RWPE1 (cell line): ENCODE results near the gene RGPD4.
"Not testable (repeated sequence)": the region's sequence is repeated elsewhere in the genome, so short reads cannot be mapped to it uniquely, and the experiment has no call there.

ENCODE experiments used
- CTCF ChIA-PET: fragments of 350-600 bp; sonication (Branson Sonifier 250); formaldehyde crosslinking; extraction: SDS; loops from one replicate; lab custom pipeline; 2021; lab: Yijun Ruan, JAX
- POLR2A ChIA-PET: fragments of 400-600 bp; formaldehyde crosslinking; extraction: SDS; loops from one replicate; lab custom pipeline; 2020; ENCODE audit warnings: antibody characterized with exemption; ENCODE audit not compliant: low non-redundant PET; lab: Yijun Ruan, JAX
- DNase-seq: peaks from one replicate; pipeline ENCODE4 v3.0.0; 2012; ENCODE audit warnings: low spot score
- H3K27ac ChIP-seq: fragments of 450-650 bp; 2 replicates; pipeline ENCODE4 v1.5.1; 2017
- TF ChIP-seq, protein P1 (sequence below): fragments of 450-650 bp; conservative IDR thresholded peaks from 2 replicates; pipeline ENCODE4 v1.5.1; 2017; ENCODE audit warnings: low read depth, mild to moderate bottlenecking

The RGPD4 gene

GRCh38 chr2:107817378-107817777 lies 9.3 kb upstream of the RGPD4 start:
- CTCF ChIA-PET, result no interaction called here
- H3K27ac ChIP-seq, result no peak overlapping the region
- no peak for DNase-seq
- POLR2A ChIA-PET, result no interaction called here
- TF ChIP-seq, protein P1, sequence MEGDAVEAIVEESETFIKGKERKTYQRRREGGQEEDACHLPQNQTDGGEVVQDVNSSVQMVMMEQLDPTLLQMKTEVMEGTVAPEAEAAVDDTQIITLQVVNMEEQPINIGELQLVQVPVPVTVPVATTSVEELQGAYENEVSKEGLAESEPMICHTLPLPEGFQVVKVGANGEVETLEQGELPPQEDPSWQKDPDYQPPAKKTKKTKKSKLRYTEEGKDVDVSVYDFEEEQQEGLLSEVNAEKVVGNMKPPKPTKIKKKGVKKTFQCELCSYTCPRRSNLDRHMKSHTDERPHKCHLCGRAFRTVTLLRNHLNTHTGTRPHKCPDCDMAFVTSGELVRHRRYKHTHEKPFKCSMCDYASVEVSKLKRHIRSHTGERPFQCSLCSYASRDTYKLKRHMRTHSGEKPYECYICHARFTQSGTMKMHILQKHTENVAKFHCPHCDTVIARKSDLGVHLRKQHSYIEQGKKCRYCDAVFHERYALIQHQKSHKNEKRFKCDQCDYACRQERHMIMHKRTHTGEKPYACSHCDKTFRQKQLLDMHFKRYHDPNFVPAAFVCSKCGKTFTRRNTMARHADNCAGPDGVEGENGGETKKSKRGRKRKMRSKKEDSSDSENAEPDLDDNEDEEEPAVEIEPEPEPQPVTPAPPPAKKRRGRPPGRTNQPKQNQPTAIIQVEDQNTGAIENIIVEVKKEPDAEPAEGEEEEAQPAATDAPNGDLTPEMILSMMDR, result no peak

- POLR2A ChIA-PET, result no interaction called here
These were observed 4.4 kb upstream of the RGPD4 start for GRCh38 chr2:107822302-107822701.

DNA sequence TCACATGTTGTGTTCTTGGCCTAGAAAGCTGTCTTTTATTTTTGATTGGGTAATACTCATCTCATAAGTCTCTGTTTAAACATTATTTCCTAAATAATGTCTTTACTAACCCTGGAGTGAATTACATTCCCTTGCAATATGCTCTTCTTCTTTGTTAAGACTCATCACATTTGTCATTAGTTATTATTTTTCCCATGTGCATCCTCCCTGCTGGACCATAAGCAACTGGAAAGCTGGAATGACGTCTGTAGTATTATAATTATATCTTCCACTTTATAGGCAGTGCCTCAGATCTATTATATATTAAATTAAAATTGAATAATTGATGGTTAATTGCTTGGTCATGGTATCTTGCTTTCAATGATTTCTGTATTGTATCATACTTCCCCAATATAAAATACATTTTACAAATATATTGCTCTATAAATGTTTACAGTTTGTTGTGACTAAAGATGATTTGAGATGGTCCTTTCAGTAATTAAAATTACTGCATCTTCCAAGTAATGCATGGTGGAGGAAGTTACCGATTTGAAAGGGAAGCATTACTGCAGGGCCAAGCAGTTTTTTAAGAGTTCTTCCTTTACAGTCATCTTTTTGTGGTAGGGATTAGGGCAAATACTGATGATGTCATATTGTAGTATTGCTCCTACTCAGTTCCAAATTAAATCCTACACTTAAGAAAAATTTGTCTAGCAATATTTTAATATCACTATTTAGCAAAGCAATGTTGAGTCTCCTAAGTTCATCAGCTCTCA lies 2.1 kb upstream of the RGPD4 start:
- POLR2A ChIA-PET, result no interaction called here
- no peak for DNase-seq
- CTCF ChIA-PET, result no interaction called here
- TF ChIP-seq, protein P1, result no peak
- H3K27ac ChIP-seq, result no peak overlapping the region

More at GRCh38 chr2:107822302-107822701, 4.4 kb upstream of the RGPD4 start:
- CTCF ChIA-PET, result no interaction called here
- TF ChIP-seq, protein P1, result no peak
- no peak overlapping the region for H3K27ac ChIP-seq
- DNase-seq, result no peak

- TF ChIP-seq, protein P1, result no peak
- POLR2A ChIA-PET, result no interaction called here
- no peak overlapping the region for H3K27ac ChIP-seq
- DNase-seq, result no peak
- CTCF ChIA-PET, result no interaction called here
These were observed 1.5 kb upstream of the RGPD4 start for GRCh38 chr2:107825206-107825563.

DNA sequence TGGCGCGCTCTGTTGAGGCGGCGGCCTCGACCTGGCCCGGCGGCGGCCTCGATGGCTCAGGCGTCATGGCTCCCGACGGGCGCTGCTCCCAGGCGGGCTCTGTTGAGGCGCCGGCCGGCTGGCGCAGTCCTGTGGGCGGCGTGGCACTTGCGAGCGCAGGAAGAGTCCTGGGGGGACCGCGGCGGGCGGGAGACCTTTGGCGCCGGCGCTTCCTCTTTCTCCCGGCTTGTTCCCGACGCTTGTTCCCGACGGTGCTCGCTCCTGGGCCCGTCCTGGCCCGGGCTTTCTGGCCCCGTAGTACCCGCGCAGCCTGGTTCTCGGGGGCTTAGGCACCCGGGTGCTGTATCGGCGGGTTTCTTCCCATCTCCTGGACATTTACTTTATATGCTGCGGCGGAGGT lies 2.8 kb downstream of the RGPD4 start:
- POLR2A ChIA-PET, result interaction anchor here (0.6 kb wide), 1 partner anchor 190 kb away, joined by 3 read pairs; no protein-coding TSS in a partner anchor
- DNase-seq, CTCF ChIA-PET, H3K27ac ChIP-seq: not testable (repeated sequence)

GRCh38 chr2:107833152-107833551 lies 6.5 kb downstream of the RGPD4 start:
- POLR2A ChIA-PET, DNase-seq, H3K27ac ChIP-seq: not testable (repeated sequence)
- CTCF ChIA-PET, result interaction anchor here (0.6 kb wide), 1 partner anchor 336 kb away, joined by 3 read pairs; no protein-coding TSS in a partner anchor

GRCh38 chr2:107833618-107834017 lies 6.9 kb downstream of the RGPD4 start:
- H3K27ac ChIP-seq, DNase-seq, CTCF ChIA-PET, POLR2A ChIA-PET: not testable (repeated sequence)

DNA sequence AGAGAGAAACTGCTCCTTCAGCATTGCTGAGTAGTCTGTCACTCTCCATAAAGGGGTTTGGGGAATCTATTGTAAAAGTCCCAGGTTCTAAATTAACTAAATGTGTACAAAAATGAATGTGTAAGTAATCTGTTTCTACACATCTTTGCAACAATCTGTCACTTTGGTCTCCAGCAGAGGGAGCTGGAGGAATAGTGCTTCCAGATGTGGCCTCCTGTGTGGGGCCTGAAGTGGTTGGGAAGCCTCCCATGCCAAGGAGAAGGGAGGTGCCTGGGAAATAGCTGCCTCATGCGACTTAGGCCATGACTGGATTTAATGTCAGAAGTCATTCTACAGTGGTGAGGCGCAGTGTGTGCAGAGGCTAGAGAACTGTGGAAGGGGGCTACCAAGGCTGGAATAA lies 89.4 kb downstream of the RGPD4 start:
- TF ChIP-seq, protein P1, result 0 out of 2 replicates have a peak, but pooled peaks have one; percentile 15
- H3K27ac ChIP-seq, CTCF ChIA-PET, POLR2A ChIA-PET, DNase-seq: not testable (repeated sequence)

GRCh38 chr2:107916696-107917370 lies 90.1 kb downstream of the RGPD4 start:
- CTCF ChIA-PET, POLR2A ChIA-PET, DNase-seq, H3K27ac ChIP-seq: not testable (repeated sequence)
